Measurements from ENCODE around the gene SSH2.

DNA sequence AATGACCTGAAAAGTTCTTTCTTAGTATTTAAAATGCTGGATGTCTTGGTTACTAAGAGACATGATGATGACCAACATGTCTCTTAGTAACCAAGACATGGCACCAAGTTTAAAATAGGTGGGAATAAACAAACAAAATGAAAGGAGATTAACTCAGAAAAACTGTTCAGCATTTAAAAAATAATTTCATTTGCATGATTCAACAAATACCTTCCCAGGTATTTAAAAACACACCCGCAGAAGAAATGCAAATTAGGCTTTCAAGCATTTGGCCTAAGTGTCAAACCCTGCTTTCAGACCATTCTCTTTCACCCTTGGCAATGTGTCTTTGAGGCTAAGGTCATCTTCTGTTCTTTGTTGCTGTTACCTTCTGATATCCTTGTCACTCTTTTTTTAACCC lies 215.9 kb downstream of the SSH2 start:
- no peak for TF ChIP-seq POLR2A (IDR thresholded peaks at IDR 0.05; ENCODE audit: low read length)
- TF ChIP-seq GATA1 (IDR thresholded peaks at IDR 0.05; ENCODE audit: low read depth, low read length), result no peak
